Thyroid gland (tissue), 4 donors: ENCODE data around the gene OR2A7.
"Not testable (repeated sequence)": the region's sequence is repeated elsewhere in the genome, so short reads cannot be mapped to it uniquely, and the experiment has no call there.

Experiments
- CTCF ChIP-seq, 6 experiments: fragments of 200-600 bp in 3 of 6; fragments of 450-650 bp in 3 of 6; sonication (generic) in 3 of 6; IDR thresholded peaks; one replicate each; pipeline ENCODE4 v1.5.1; 2016 to 2019; ENCODE audit warnings: antibody characterized with exemption in 6 of 6, mild to moderate bottlenecking in 2 of 6, inconsistent platforms in 1 of 6, moderate library complexity in 1 of 6
- POLR2A ChIP-seq, 2 donors: fragments of 450-650 bp; IDR thresholded peaks; one replicate each; pipeline ENCODE4 v1.6.1; 2017; ENCODE audit warnings: antibody characterized with exemption in 2 of 2, mild to moderate bottlenecking in 2 of 2, moderate library complexity in 1 of 2

DNA sequence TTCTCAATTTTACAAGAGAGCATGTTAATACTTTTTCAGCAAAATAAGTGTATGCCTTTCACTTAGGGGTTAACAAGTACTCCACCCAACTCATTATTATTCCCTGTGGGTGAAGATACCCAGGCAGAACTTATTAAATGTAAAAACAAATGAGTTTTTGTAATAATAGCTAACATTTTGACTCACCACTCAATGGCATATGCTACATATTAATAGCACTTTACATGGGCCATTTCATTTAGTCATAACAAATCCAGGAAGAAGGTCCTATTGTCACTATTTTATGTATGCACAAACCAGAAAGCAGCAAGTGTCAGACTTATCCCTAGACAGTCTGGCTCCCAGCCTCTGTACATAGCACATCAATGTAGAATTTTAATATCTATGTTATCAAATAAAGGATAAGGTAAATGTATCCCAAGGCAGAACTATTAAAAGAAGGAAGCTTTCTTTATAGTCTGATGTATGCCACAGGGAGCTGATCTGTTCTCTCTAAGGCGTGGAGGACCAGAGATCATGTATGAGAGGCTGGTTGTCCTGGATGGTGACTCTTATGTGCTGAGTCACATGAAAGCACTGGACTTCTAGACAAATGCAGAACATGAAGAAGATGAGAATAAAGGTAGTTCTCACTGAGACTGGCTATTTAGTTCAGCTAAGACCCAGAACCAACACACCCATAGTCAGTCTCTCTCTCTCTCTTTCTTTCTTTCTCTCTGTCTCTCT is 38.1 kb upstream of the OR2A7 start:
- not testable (repeated sequence) for TF ChIP-seq POLR2A, CTCF (IDR thresholded peaks at IDR 0.05)
